IPS-20b (cell line): ENCODE measurements around the gene PSAPL1.

ENCODE experiments used
- H3K27ac ChIP-seq: one replicate; pipeline ENCODE4 v1.5.1; 2013; ENCODE audit warnings: low read length
- H3K27me3 ChIP-seq: 2 replicates; pipeline ENCODE4 v1.6.1; 2013; ENCODE audit warnings: mild to moderate bottlenecking, low read length, inconsistent platforms; ENCODE audit not compliant: insufficient read depth
- H3K36me3 ChIP-seq: 2 replicates; pipeline ENCODE4 v1.6.1; 2013; ENCODE audit warnings: low read depth, mild to moderate bottlenecking, inconsistent platforms, low read length, moderate library complexity; ENCODE audit not compliant: insufficient read depth
- H3K4me1 ChIP-seq: 2 replicates; pipeline ENCODE4 v1.6.1; 2013; ENCODE audit warnings: mild to moderate bottlenecking, control low read depth, inconsistent platforms, low read length, moderate library complexity; ENCODE audit not compliant: insufficient read depth
- H3K4me3 ChIP-seq: 2 replicates; pipeline ENCODE4 v1.5.1; 2013; ENCODE audit warnings: mild to moderate bottlenecking, low read length, inconsistent platforms
- H3K9ac ChIP-seq: 2 replicates; pipeline ENCODE4 v1.6.1; 2013; ENCODE audit warnings: low read depth, mild to moderate bottlenecking, inconsistent platforms, low read length, moderate library complexity
- H3K9me3 ChIP-seq: 2 replicates; pipeline ENCODE4 v1.6.1; 2013; ENCODE audit warnings: mild to moderate bottlenecking, low read depth, low read length, inconsistent platforms; ENCODE audit not compliant: insufficient read depth

Gene PSAPL1

DNA sequence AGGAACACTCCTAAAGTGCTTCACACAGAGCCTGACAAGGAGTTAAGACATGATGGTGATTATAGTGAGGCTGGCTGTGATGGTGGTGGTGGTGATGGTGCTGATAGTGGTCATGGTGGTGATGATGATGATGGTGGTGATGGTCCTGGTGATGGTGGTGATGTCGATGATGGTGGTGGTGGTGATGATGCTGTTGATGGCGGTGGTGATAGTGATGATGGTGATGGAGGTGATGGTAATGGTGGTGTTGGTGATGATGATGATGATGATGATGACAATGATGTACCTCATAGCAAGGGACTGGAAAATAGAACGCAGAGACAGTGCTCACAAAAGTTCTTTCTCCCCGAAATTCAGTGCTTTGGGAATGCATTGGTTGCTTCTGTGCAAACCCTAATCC lies 34.3 kb upstream of the PSAPL1 start:
- H3K4me1 ChIP-seq = no peaks in the 10 kb centered on the region; the same call in 1 of the 2 replicates
- no peaks in the 10 kb centered on the region for H3K27me3 ChIP-seq
- H3K9me3 ChIP-seq = no peaks in the 10 kb centered on the region; the same call in 1 of the 2 replicates
- H3K9ac ChIP-seq = no peak overlapping the region
- H3K27ac ChIP-seq = no peak overlapping the region
- no peaks in the 10 kb centered on the region for H3K36me3 ChIP-seq
- H3K4me3 ChIP-seq = no peak overlapping the region

DNA sequence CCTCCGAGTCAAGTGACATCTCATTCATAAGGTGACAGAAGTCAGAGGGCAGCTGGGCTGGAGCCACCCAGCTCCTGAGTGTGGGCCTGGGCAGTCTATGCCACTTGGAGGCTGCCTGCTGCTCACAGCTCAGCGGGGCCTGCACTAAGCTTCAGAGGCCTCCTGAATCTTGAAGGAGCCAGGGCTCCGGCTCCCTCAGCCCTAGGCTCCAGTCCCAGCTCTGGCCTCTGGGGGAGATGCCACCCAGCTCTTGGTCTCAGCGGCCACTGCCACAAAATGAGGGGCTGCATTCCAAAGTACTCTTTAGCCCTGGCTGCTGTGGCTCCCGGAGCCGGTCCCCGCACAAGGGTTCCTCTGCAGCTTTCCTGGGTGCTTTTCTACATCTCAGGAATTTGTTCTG lies 32.7 kb upstream of the PSAPL1 start:
- no peak overlapping the region for H3K9ac ChIP-seq
- H3K4me1 ChIP-seq = no peaks in the 10 kb centered on the region; the same call in 1 of the 2 replicates
- H3K27ac ChIP-seq = no peak overlapping the region
- no peaks in the 10 kb centered on the region for H3K36me3 ChIP-seq
- no peaks in the 10 kb centered on the region; the same call in 1 of the 2 replicates for H3K9me3 ChIP-seq
- H3K4me3 ChIP-seq = no peak overlapping the region
- no peaks in the 10 kb centered on the region for H3K27me3 ChIP-seq

GRCh38 chr4:7466904-7467303 lies 32.2 kb upstream of the PSAPL1 start:
- Histone ChIP-seq H3K27ac (no peak overlapping the region), H3K4me1 (no peaks in the 10 kb centered on the region; the same call in 1 of the 2 replicates), H3K27me3 (no peaks in the 10 kb centered on the region), H3K36me3 (no peaks in the 10 kb centered on the region), H3K4me3 (no peak overlapping the region), H3K9me3 (no peaks in the 10 kb centered on the region; the same call in 1 of the 2 replicates), H3K9ac (no peak overlapping the region)

- Histone ChIP-seq H3K4me3 (no peak overlapping the region), H3K27me3 (no peaks in the 10 kb centered on the region), H3K9me3 (no peaks in the 10 kb centered on the region; the same call in 1 of the 2 replicates), H3K9ac (no peak overlapping the region), H3K27ac (no peak overlapping the region), H3K36me3 (no peaks in the 10 kb centered on the region), H3K4me1 (no peaks in the 10 kb centered on the region; the same call in 1 of the 2 replicates)
Measured at GRCh38 chr4:7466215-7466614, 31.5 kb upstream of the PSAPL1 start.

DNA sequence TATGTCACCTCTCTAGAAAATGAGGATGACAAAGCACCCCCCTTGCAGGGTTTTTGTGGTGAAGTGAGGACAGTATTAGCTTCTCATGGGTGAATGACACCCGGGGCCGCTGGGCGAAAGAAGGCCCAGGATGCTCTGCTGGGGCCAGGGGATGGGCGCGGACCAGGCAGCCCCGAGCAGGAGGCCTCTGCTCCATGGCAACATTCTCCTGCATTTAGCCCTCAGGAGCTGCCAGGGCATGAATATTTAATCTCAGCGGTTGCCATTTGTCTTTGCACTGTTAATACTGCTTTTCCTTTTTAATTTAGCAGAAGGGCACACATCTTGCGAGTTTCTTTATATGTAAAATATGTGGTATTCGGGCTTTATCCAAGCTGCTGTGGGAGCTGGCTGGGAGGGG lies 30.3 kb upstream of the PSAPL1 start:
- H3K36me3 ChIP-seq = no peaks in the 10 kb centered on the region
- no peak overlapping the region for H3K4me3 ChIP-seq
- H3K9ac ChIP-seq = no peak overlapping the region
- no peak overlapping the region for H3K27ac ChIP-seq
- no peaks in the 10 kb centered on the region; the same call in 1 of the 2 replicates for H3K9me3 ChIP-seq
- no peaks in the 10 kb centered on the region for H3K27me3 ChIP-seq
- H3K4me1 ChIP-seq = no peaks in the 10 kb centered on the region; the same call in 1 of the 2 replicates

DNA sequence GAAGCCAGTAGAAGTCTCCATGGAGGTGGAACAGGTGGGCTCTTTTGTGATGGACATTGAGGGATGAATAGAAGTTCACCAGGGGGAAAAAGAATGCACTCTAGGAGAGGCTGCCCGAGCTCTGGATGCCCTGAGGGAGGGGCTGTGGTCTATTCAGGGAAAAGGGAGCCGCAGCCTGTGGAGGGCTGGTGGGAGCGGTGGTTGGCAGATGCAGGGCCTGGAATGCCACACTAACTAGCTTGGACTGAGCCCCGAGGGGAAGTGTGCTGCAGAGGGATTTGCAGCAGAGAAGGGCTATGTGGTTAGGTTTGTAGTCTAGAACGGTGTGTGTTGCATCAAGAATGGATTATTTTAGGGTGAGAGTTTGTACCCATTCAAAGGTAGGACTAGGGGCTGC lies 29.5 kb upstream of the PSAPL1 start:
- H3K9me3 ChIP-seq = no peaks in the 10 kb centered on the region; the same call in 1 of the 2 replicates
- H3K4me1 ChIP-seq = no peaks in the 10 kb centered on the region; the same call in 1 of the 2 replicates
- H3K27ac ChIP-seq = no peak overlapping the region
- no peak overlapping the region for H3K9ac ChIP-seq
- no peaks in the 10 kb centered on the region for H3K36me3 ChIP-seq
- H3K27me3 ChIP-seq = no peaks in the 10 kb centered on the region
- no peak overlapping the region for H3K4me3 ChIP-seq

GRCh38 chr4:7463566-7464258 lies 29.0 kb upstream of the PSAPL1 start:
- no peak overlapping the region for H3K27ac ChIP-seq
- H3K36me3 ChIP-seq = no peaks in the 10 kb centered on the region
- H3K9ac ChIP-seq = no peak overlapping the region
- no peaks in the 10 kb centered on the region; the same call in 1 of the 2 replicates for H3K9me3 ChIP-seq
- H3K4me3 ChIP-seq = no peak overlapping the region
- H3K4me1 ChIP-seq = no peaks in the 10 kb centered on the region; the same call in 1 of the 2 replicates
- no peaks in the 10 kb centered on the region for H3K27me3 ChIP-seq

DNA sequence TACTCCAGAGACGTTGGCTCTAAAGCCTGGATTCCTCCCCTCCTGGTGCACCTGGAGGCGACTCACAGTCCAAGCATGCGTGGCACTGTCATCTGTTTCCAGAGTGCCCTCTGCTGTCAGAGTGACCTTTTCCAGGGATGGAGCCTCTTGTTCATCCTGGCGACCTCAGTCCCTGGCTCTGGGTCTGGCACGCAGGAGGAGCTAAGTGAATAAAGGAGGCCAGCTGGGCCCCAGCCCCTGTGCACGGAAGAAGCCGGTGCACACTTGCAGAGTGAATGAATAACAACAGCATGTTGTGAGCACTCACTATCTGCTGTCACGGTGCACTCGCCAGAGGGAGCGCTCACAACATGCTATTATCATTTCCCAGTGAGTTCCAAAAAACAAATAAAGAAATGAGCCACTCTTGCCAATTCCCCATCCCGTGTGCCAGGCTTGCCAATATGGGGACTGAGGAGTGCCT lies 27.8 kb upstream of the PSAPL1 start:
- H3K4me3 ChIP-seq = no peak overlapping the region
- no peaks in the 10 kb centered on the region; the same call in 1 of the 2 replicates for H3K9me3 ChIP-seq
- no peaks in the 10 kb centered on the region for H3K36me3 ChIP-seq
- no peaks in the 10 kb centered on the region; the same call in 1 of the 2 replicates for H3K4me1 ChIP-seq
- no peaks in the 10 kb centered on the region for H3K27me3 ChIP-seq
- no peak overlapping the region for H3K9ac ChIP-seq
- no peak overlapping the region for H3K27ac ChIP-seq

- H3K27ac ChIP-seq = no peak overlapping the region
- H3K4me3 ChIP-seq = no peak overlapping the region
- no peaks in the 10 kb centered on the region for H3K27me3 ChIP-seq
- no peaks in the 10 kb centered on the region; the same call in 1 of the 2 replicates for H3K4me1 ChIP-seq
- H3K9ac ChIP-seq = no peak overlapping the region
- H3K9me3 ChIP-seq = no peaks in the 10 kb centered on the region; the same call in 1 of the 2 replicates
- H3K36me3 ChIP-seq = no peaks in the 10 kb centered on the region
Measured at GRCh38 chr4:7461230-7461629, 26.5 kb upstream of the PSAPL1 start.

DNA sequence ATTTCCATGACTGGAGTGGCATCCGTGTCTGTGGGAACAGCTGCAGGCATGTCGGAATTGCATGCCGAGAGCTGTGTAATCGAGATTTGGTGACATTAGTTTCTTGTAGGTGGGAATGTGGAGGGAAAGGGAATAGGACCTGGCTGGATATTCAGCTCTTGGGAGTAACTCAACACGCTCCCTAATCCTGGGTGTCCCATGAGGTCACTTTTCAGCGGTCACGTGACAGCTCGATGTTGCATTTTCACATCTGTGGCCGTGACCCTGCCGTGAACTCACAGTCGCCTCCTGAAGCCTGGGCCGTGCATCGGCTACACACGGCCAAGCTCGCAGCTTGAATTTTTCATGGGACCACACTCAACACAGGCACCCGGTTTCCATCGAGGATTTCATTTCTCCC lies 25.8 kb upstream of the PSAPL1 start:
- no peaks in the 10 kb centered on the region for H3K27me3 ChIP-seq
- H3K9ac ChIP-seq = no peak overlapping the region
- no peaks in the 10 kb centered on the region for H3K36me3 ChIP-seq
- no peak overlapping the region for H3K4me3 ChIP-seq
- no peaks in the 10 kb centered on the region for H3K9me3 ChIP-seq
- no peak overlapping the region for H3K27ac ChIP-seq
- H3K4me1 ChIP-seq = no peaks in the 10 kb centered on the region; the same call in 1 of the 2 replicates

- H3K27ac ChIP-seq = no peak overlapping the region
- no peaks in the 10 kb centered on the region for H3K27me3 ChIP-seq
- no peaks in the 10 kb centered on the region for H3K9me3 ChIP-seq
- no peak overlapping the region for H3K9ac ChIP-seq
- H3K36me3 ChIP-seq = no peaks in the 10 kb centered on the region
- H3K4me3 ChIP-seq = no peak overlapping the region
- H3K4me1 ChIP-seq = no peaks in the 10 kb centered on the region; the same call in 1 of the 2 replicates
Measured at GRCh38 chr4:7459471-7459870, 24.7 kb upstream of the PSAPL1 start.

GRCh38 chr4:7458477-7458876 lies 23.7 kb upstream of the PSAPL1 start:
- Histone ChIP-seq H3K9me3 (no peaks in the 10 kb centered on the region), H3K4me1 (no peaks in the 10 kb centered on the region), H3K9ac (no peak overlapping the region), H3K27me3 (no peaks in the 10 kb centered on the region), H3K27ac (no peak overlapping the region), H3K36me3 (no peaks in the 10 kb centered on the region), H3K4me3 (no peak overlapping the region)
